GM18951 (cell line): ENCODE data around the gene PFKFB4.
"Not testable (repeated sequence)": the region's sequence is repeated elsewhere in the genome, so short reads cannot be mapped to it uniquely, and the experiment has no call there.

Source experiments
- POLR2A ChIP-seq: IDR thresholded peaks from 4 replicates; pipeline ENCODE4 v1.6.1; 2011; ENCODE audit warnings: mild to moderate bottlenecking; ENCODE audit not compliant: insufficient read length, insufficient read depth; ENCODE audit errors: extremely low read depth
- in situ Hi-C: fragments of 300-500 bp; cut with MboI; formaldehyde crosslinking; loops from one replicate; pipeline ENCODE4 v1.12.0; 2022; ENCODE audit warnings: low sequenced_read_pairs, mixed read lengths, inconsistent platforms; ENCODE audit not compliant: unreplicated experiment

PFKFB4 gene

DNA sequence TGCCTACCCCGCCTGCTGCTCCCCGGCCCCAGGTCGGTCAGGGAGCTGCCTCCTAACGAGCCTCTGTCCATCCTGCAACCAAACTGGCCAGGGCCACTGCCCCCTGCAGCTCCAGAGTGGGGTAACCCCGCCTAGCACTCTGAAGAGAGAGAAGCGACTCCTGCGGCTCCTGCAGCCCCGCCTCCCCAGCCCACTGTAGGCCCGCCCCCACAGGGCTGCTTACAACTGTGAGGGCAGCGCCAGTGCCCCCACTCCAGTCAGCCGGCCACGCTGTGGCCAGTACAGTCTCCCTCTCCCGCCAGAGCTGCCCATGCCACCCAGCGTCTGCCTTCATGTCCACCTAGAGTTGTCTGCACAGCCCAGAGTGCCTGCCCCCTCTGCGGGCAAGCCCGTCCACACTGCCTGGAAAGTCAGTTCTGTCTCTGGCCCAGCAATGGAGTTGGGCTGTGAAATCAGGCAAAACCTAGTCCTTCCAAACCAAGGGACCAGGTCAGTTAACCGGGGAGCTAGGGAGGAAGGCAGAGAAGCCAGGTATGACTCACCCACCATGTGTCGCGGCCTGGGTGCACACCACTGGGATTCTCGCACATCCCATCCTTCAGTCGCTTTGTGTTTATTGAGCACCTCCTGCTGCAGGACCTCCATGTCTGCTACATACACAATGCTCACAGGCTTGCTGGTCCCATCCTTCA is 4.6 kb upstream of the PFKFB4 start:
- in situ Hi-C loops, result no loop called here
- TF ChIP-seq POLR2A, result no peak

GRCh38 chr3:48560648-48561018 is 4.0 kb upstream of the PFKFB4 start:
- in situ Hi-C loops, result no loop called here
- no peak for TF ChIP-seq POLR2A

DNA sequence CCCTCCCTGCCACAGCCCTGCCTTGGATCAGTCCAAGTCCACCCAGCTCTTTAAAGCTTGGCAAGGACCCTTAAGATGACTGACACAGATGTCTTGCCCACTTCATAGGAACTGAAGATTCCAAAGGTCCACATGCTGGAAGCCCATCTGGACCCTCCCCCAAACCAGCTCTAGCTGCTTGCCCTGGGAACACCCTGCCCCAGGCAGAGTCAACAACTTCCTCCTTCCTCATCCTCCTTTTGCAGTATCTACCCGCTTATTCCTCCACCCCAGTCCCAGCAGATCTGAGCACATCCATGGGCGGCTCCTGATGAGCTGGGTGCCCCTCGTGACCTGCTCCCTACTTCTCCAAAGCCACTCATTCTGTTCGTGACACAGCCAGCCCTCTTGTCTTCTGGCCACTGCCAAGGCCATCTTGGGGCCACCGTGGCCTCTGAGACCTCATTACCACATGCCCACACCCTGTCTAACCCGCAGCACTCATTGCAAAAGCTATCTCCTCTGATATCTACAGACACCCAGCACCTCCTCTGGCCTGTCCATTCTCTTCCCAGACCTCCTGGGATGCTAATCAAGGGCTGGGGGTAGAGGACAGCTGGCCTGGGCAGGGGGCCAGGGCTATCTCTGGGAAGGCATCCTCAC is 2.0 kb upstream of the PFKFB4 start:
- in situ Hi-C loops, result no loop called here
- TF ChIP-seq POLR2A, result no peak

GRCh38 chr3:48555949-48556795 is 431 bp downstream of the PFKFB4 start:
- in situ Hi-C loops, result no loop called here

DNA sequence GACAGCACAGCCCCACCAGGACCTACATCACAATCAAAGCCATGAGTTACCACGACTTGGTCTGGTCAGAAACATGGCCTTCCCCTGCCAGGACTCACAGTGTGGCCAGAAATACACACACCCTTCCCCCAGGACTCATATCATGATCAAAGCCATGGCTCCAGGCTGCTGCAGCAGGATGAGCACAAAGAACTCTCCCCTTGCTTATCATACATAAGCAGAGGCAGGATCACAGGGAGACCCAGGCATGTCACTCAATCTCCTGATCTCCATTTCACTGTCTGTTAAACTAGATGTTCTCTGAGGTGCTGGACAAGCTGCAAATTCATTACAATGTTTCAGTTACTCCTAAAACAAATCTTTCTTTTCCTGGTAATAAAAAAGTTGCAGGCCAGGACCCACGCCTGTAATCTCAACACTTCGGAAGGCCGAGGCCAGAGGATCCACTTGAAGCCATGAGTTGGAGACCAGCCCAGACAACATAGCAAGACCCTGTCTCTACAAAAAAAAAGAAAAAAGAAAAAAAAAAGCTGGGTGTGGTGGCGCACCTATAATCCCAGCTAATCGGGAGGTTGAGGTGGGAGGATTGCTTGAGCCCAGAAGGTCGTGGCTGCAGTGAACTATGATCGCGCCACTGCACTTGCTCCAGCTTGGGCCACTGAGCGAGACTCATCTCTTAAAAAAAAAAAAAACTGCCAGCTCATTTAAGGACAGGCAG is 1.2 kb downstream of the PFKFB4 start:
- in situ Hi-C loops, result no loop called here
- TF ChIP-seq POLR2A, result no peak

More at GRCh38 chr3:48555949-48556795, 431 bp downstream of the PFKFB4 start:
- TF ChIP-seq POLR2A, result no peak

DNA sequence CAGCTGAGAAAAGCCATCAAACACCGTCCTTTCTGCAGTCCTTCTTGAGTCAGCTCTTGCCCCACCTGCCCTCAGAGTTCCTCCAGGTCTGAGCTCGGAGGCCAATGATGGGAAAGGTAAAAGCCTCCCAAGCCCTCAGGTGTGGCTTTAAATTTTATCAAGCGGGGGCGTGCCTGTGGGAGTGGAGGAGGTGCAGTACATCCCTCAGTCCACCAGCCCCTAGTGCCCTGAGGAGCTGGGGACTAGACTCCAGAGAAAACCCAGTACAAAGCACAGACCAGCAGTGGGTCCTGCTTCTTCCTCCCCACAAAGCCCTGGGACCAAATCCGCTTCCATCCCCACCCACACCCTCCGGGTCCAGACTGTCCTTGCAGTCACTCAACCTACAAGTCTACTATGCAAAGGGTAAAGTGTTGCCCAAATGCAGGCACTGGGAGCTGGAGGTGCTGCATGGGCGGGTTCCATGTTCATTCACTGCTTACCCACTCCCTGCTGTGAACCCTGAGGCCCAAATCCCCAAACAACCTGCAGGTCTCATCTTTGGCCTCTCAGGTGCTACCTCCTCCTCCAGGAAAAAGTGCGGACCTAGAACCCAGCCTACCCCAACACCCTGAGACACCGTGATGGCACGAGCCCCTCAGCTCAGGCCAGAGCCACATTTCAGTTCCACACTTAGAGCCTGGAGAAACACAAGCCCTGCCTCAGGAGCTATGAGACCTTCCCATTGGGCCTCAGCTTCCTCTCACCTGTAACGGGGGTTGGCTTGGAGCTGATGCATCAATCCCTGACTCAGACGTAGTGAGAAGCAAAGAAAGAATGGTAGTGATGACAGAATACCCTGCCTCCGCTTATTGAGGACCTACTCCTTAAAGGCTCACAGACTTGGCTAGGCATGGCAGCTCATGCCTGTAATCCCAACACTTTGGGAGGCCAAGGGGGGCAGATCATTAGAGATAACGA is 2.4 kb downstream of the PFKFB4 start:
- in situ Hi-C loops, result no loop called here

DNA sequence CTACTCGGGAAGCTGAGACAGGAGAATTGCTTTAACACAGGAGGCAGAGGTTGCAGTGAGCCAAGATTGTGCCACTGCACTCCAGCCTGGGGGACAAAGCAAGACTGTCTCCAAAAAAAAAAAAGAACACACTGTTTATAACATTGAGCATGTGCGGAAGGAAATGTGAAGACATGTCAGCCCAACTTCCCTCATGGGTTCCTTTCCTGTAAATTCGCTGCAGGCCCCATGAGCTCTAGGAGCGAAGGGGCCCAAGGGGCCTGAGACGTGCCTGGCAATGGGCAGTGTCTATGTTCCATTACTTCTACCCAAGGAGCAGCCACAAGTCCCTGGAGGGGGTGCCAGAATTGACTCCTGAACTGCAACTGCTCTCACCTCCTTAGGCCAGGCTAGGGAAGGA is 3.2 kb downstream of the PFKFB4 start:
- no peak for TF ChIP-seq POLR2A
- in situ Hi-C loops, result no loop called here

More for the DNA sequence above, 2.4 kb downstream of the PFKFB4 start:
- no peak for TF ChIP-seq POLR2A

DNA sequence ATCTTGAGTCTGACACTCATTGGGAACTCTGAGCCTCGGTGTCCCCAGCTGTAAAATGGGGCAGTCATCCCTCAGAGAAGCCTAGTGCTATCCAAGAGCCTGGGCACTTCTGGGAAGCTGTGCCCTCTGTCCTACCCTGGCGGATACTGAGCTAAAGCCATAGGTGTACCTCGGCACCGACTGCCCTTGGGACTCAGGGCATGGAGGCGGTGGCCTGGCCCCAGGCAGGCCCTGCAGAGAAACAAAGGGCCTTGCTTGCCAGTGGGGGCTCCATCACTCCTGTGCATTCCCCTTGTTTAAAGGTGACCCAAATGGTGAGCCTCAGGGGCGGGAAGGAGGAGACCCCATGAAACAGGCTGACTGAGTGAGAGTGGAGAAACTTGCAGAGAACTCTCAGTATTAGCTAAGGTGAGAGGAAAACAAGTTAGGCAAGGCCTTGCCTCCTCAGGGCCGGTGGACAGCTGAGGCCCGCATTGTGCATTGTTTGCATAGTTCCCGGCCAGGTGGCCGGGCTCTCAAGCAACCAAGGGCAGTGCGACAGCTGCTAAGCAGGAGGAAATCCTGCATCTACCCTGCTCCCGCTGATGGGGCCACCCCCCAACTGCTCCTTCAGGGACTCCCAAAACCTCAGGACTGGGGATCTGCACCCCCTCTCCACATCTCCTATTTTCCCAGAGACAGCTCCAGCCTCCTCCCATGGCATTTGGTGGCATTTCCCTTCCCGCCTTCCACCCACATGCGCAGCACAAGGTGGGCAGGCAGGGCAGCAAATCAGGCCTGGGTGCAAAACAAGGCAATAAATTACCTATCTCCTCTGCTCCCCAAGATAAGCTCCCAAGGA is 4.3 kb downstream of the PFKFB4 start:
- in situ Hi-C loops, result no loop called here
- TF ChIP-seq POLR2A, result no peak

DNA sequence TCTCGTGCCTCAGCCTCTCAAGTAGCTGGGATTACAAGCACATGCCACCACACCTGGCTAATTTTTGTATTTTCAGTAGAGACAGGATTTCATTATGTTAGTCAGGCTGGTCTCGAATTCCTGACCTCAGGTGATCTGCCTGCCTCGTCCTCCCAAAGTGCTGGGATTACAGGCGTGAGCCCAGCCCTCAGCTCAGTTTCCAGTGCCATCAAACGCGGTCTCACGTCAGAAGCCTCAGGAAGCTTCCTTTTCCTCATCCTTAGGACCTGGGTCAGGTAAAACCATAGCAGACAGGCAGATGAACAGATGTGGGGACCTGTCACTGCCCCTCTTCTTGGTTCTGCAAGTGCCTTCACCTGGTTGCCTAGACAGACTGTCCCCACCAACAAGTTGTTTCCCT is 5.0 kb downstream of the PFKFB4 start:
- in situ Hi-C loops, result not testable (repeated sequence)

- in situ Hi-C loops, result no loop called here
- TF ChIP-seq POLR2A, result no peak
Observed at GRCh38 chr3:48548729-48549705, 7.6 kb downstream of the PFKFB4 start.
